RWPE1 (cell line): Measurements from ENCODE around the gene USP3.

Source experiments
- CTCF ChIA-PET: fragments of 350-600 bp; sonication (Branson Sonifier 250); formaldehyde crosslinking; extraction: SDS; loops from one replicate; lab custom pipeline; 2021; lab: Yijun Ruan, JAX
- POLR2A ChIA-PET: fragments of 400-600 bp; formaldehyde crosslinking; extraction: SDS; loops from one replicate; lab custom pipeline; 2020; ENCODE audit warnings: antibody characterized with exemption; ENCODE audit not compliant: low non-redundant PET; lab: Yijun Ruan, JAX
- DNase-seq: peaks from one replicate; pipeline ENCODE4 v3.0.0; 2012; ENCODE audit warnings: low spot score
- H3K27ac ChIP-seq: fragments of 450-650 bp; 2 replicates; pipeline ENCODE4 v1.5.1; 2017
- TF ChIP-seq, protein P1 (sequence below): fragments of 450-650 bp; conservative IDR thresholded peaks from 2 replicates; pipeline ENCODE4 v1.5.1; 2017; ENCODE audit warnings: low read depth, mild to moderate bottlenecking

Gene USP3

DNA sequence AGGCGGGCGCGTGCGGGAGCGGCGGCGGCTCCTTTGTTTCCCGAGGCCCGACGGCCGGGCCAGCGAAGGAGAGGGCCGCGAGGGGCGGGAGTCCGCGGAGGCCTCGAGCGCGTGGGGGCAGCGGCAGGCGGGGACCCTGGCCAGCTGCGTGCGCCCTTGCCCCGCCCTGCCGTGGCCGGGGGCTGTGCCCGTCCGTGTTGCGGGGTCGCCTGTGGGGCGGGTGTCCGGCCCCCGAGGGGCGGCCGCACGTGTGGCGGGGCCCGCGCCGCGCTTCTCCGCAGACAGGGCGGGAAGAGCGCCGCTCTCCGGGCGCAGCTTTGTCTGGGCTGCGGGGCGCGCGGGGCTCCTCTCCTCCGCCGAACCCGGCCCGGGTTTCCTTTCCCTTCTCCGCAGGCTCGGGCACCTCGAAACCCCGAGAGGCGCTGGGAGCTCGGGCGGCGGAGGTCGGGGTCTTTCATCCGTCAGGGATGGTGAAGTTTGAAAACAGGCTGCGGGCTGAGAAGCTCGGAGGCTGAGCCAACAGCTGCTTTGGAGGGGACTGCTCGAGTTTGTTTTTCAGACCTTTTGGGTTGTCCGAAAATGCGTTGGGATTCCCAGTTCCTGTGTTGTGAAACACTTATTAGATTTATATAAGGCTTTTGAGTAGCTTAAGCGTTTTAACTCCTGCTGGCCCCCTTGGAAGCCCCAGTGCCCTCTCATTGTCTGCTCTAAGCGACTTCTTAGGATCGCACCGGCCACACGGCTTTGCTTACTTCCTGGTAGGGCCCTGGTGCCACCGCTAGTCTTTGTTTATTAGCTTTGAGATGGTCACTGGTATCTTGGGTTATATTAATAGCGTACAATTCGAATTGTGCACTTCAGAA is 817 bp downstream of the USP3 start:
- DNase-seq: no peak
- TF ChIP-seq, protein P1, sequence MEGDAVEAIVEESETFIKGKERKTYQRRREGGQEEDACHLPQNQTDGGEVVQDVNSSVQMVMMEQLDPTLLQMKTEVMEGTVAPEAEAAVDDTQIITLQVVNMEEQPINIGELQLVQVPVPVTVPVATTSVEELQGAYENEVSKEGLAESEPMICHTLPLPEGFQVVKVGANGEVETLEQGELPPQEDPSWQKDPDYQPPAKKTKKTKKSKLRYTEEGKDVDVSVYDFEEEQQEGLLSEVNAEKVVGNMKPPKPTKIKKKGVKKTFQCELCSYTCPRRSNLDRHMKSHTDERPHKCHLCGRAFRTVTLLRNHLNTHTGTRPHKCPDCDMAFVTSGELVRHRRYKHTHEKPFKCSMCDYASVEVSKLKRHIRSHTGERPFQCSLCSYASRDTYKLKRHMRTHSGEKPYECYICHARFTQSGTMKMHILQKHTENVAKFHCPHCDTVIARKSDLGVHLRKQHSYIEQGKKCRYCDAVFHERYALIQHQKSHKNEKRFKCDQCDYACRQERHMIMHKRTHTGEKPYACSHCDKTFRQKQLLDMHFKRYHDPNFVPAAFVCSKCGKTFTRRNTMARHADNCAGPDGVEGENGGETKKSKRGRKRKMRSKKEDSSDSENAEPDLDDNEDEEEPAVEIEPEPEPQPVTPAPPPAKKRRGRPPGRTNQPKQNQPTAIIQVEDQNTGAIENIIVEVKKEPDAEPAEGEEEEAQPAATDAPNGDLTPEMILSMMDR: peak; percentile 21
- ChIA-PET CTCF (interaction anchor here (0.6 to 2.6 kb wide), 9 partner anchors 18 to 648 kb away, joined by 3 to 16 read pairs (median 3); no protein-coding TSS in a partner anchor), POLR2A (interaction anchor here (0.9 to 1.0 kb wide), 2 partner anchors 21 to 96 kb away, joined by 4 read pairs; no protein-coding TSS in a partner anchor)
- peak overlapping the region; percentile 98 for H3K27ac ChIP-seq

DNA sequence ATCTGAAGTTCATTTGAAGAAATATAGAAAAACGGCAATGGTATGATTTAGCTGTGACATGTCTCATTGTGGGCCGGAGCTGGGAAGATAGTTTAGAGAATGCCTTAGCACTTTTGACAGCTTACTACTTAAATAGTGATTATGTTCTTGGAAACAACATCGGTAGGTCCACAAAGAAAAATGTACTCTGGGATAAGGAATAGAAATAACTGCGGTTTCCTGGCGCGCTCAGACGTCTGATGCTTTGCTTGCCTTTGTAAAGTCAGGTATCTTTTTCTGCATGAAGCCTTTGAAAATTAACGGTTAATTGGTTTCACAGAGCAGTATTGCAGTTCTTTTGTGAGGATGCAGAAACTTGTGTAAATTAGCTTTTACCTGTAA is 1.4 kb downstream of the USP3 start:
- POLR2A ChIA-PET: interaction anchor here (0.8 kb wide), 1 partner anchor 93 kb away, joined by 3 read pairs; no protein-coding TSS in a partner anchor
- TF ChIP-seq, protein P1: no peak
- DNase-seq: no peak
- CTCF ChIA-PET: interaction anchor here (0.6 to 2.6 kb wide), 8 partner anchors 18 to 647 kb away, joined by 3 to 16 read pairs (median 4); no protein-coding TSS in a partner anchor
- H3K27ac ChIP-seq: peak overlapping the region; percentile 98

DNA sequence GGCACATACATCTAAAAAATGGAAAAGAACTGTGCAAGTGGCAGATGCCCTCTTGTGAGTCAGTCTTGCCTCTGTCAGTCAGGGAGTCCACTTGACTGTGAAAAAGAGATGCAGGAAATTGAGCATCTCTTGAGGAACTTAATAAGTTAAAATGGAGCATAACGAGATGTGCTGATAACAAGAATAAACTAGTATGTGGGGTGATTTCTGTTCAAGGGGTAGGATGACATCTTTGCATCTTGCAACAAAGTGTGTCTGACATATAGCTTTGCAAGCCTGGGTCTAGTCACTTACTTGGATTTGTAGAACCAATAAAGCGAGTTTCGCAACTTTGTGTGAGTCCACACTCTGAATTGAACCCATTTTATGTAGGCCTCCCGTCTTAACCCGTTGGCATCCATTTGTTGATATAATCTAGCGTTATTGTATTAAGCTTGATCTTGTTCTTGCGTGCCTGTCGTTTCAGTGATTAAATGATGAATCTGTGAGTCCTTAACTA is 2.2 kb downstream of the USP3 start:
- no peak for DNase-seq
- POLR2A ChIA-PET: interaction anchor here (0.6 to 0.8 kb wide), 2 partner anchors 16 to 93 kb away, joined by 3 read pairs; no protein-coding TSS in a partner anchor
- no peak overlapping the region for H3K27ac ChIP-seq
- CTCF ChIA-PET: no interaction called here
- TF ChIP-seq, protein P1: no peak

DNA sequence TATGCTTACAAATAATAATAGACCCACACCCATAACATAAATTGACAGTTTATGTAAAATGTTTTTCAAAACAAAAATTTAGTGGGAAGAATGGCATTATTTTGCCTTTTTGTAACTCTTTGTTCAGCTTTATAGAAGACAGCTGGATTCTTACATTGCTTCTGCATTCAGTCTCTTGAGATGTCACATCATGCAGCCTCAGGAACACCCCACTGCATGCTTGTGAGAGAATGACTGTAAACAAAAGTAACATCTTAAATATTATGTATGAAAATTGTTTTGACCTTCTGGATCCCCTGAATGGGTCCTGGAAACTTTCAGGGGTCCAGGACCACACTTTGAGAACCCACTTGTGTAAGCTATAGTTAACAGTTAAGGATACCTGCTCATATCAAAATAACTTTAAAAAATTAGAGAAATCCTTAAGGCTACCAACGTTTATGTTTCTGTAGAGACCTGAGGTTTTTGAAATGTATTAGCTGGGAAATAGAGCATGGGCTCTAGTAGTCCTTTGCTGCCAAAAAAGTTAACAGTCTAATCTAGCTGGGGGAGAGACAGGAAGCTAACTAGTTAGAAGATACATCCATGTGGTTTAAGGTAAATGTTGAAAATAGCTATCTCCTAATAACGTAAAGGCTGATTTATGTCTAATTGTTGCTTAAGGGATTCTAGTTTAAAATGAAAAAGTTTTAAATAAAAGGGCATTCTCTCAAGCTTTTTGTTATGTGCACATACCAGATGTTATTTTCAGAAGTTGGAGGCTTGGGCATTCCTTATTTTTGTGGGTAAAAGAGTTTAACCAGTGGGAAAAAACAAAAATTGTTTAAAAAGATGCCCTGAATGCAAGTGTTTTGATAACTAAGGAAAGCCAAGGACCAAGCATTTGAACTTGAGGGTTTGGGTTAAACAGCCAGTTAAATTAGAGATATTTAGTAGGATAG is 3.8 kb downstream of the USP3 start:
- ChIA-PET CTCF (interaction anchor here (0.7 kb wide), 1 partner anchor 9 kb away, joined by 3 read pairs; no protein-coding TSS in a partner anchor), POLR2A (no interaction called here)
- TF ChIP-seq, protein P1: no peak
- no peak for DNase-seq
- H3K27ac ChIP-seq: no peak overlapping the region

DNA sequence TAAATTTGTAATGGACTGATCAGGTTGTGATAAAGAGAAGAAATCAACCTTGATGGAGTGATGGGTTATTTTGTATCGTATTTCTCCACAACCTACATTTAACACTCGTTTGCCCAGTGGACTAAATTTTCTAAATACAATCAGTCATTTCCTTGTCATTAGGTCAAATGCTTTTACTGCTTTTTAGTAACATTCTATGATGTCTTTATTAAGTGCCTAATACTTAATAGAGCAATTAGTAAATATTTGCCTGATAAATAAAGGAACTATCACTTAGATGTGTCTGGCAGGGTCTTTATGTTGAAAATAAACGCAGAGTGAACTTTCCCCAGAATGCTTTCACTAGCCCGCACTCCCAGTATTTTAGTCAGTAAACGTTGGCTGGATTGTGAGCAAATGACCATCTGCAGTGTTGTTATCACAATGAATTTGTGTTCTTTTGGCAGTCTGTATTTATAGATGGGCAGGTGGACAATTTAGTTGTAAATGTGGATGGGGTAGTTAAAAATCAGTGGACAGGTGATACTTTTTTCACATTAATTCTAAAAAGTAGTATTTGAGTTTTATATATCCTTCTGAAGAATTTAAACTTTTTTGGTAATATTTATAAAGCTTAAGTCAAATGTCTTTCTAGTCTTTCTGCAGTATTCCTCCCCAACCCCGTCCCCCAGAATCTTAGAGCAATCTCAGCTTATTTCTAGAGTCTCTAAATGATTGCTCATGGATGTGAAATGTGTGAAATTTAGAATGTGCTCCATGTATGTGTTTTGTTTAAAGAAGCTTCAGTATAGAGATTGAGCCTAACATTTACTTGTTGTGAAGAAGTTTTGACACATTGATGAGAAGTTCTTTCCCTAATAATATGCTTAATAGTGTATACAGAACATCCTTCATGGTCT is 4.9 kb downstream of the USP3 start:
- TF ChIP-seq, protein P1: no peak
- CTCF ChIA-PET: interaction anchor here (1.0 to 1.8 kb wide), 3 partner anchors 13 to 44 kb away, joined by 3 to 6 read pairs (median 5); no protein-coding TSS in a partner anchor
- no peak overlapping the region for H3K27ac ChIP-seq
- POLR2A ChIA-PET: no interaction called here
- DNase-seq: no peak
